ENCODE data around the gene COL15A1.

The COL15A1 gene

DNA sequence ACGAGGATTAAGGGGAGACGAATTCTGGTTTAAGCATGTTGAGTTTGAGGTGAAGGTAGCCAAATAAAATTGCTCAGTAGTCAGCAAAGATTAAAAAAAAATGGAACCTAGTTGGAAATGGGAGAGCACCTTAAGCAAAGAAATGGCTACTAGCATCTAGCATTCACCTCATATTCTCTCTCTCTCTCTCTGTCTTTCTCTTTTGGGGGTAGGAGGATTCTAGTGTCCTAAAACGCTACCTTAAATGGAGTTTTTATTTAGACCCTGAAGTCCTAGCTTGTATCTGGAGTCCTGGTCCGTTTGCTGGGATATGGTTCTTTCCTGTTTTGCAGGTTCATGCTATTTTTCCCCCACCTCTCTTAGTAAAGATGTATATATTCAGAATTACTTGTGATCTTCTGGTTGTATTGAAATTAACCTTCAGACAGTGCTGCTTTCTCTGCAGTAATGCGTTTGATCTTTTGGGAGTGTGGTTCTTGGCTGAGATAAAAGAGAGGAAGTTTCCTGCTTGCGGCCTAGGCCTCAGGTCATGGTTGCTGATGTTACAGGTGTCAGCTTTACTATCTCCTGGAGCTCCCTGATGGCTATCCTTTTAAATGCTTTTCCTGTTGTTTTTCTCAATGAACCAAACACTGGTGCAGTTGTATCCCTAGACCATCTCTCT, 169.2 kb downstream of the COL15A1 start:
- no peak for DNase-seq (ENCODE audit: low read depth)

DNA sequence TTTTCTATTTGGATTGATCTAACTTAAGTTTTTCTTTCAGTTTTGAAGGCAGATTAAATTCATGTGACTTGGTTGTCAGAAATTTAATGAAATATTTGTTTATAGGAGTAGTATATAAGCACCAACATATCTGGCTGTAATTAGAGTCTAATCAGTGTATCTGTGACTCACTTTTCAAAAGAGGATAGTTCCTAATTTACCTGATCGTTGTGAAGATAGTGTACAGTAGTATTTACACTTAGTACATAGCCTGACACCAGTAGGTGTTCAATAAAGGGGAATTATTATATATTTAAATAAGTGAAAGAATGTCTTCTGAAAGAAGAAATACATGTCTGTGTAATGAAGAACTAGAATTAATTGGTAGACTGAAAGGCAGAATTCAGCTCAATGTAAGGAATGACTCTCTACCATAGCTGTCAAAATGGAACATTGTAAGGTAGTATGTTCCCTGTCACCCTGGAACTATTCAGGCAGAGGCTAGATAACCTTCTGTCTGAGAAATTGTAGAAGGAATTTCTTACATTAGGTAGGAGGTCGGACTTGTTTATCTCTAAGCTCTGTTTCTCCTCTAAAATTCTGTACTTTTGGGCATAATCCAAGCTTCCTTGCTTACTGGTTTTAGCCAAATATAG, 169.8 kb downstream of the COL15A1 start:
- DNase-seq (ENCODE audit: low read depth): no peak

DNA sequence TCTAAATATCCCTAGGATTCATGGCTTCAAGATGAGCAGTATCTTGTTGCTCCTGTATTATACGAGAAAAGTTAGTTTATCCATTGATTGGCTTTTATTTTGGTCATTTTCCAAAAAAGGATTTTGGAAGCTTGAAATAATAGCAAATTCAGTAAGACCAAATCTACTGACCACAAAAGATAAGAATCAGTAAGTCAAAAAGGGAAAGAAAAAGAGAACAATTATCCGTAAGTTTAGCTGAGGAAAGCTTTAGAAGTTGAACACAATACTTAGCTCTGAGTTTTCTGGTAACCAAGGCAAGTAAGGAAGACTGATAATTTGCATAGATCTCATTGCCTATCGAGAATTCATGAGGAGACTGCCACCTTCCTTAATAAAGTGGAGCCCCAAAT, 170.3 kb downstream of the COL15A1 start:
- DNase-seq (ENCODE audit: low read depth): no peak

DNA sequence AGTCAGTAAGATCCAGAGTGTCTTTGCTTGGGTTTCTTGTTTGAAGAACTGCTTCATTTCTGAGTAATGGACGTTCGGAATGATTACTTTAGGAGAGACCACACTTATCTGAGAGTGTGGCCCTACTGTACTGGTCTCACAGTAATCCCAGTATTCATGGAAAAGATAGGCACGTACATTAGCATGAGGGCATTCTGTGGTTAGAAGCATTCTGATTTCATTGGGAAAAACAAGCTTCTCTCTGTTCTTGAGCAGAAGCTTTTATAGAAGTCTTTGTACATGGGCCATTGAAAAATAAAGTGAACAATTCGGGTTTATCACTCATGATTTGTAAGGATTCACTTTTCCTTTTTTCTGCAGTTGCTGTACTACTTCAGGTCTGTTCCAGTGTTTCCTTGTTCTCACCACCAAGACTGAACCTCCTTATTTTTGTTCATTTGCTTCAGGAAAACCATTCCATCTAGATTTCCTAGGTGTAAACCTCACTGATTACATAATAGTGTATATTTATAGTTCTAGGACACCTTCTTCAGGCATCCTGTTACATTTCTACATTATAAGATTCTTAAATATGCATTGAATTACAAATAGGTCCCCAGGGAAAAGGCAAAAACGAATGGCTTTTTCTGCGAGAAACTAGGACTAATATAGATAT, 171.3 kb downstream of the COL15A1 start:
- no peak for DNase-seq (ENCODE audit: low read depth)

DNA sequence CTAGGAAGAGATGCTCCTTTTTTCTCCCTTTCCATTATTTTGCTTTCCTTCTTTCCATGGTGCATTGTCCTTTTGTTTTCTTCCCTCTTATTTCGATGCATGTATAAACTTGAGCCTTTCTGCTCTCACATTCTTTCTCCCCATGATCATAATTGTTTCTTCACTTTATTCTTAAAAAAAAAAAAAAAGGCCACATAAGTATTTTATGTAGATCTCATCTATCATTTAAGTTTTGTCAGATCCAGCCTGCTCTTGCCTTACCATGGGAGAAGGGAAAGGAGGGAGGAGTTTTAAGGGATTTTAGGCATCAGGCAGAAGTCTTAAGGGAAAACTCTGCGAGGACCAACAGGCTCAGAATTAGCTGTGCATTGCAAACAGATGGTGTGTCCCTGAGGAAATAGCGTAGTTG, 172.3 kb downstream of the COL15A1 start:
- DNase-seq (ENCODE audit: low read depth): no peak

DNA sequence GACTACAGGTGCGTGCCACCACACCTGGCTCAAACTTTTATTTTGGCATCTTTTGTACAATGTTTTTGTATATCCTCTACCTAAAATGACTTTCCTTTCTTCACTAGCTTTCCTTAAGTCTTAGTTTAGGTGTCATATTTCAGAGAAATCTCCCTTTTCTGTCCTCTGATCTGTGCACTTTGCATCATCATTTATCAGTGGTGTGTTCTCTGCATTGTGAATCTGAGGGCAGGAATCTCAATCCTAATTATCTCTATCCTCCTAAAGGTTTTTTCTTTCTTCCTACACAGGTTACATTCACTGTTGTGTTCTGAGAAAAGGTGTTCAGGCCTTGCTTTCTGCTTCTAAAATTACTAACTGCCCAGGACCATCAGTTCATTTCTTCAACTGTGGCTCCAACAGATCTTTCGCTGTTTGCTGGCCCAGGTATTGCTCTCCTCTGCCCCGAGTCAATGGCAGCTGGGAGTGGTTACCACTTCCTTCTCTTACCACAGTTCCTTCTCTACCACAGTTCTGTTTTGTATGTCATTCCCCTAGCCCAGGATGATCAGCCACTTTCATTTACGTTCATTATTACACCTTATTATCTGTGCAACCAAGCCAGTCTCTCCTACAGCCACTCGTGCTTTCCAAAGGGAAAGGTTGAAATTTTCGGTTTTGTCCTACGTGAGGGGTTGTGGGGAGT, 175.2 kb downstream of the COL15A1 start:
- DNase-seq (ENCODE audit: low read depth): no peak

DNA sequence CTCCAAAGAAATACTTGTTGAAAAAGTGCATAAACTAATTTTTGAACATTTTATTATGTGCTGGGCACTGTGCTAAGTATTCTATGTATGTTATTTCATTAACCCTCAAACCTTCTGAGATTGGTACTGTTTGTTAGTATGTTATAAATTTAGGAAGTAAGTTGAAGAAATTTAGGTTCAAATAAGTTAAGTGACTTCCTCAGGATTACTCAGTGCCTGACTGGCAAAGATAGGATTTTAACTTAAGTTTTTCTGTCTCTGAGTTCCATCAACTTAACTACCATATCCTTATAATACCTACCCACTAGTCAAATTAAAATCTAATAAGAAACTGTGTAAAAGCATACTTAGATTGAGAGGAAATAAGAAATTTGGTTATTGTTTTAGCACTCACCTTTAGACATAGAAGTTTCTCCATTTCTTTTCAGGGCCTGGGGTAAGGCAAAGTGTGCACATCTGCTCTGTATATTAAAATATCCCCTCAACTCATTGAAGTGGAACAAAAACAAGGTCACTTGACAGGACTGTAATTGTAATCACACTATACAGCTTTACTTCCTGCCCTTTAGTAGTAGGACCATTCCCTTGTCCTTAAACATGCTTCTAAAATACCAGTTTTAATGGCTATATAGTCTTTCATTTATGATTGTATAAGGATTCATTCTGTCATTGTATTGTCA, 176.4 kb downstream of the COL15A1 start:
- no peak for DNase-seq (ENCODE audit: low read depth)

All from CMK (cell line).